ENCODE data around the gene ME1. TPM values are rescaled to one million over a fixed set of nuclear protein-coding genes. Genes with fewer than 3 reads are reported as not detected.

ME1 gene
- total RNA-seq, 2 donors from 2014 or later, result 7.5 to 15.4 TPM

DNA sequence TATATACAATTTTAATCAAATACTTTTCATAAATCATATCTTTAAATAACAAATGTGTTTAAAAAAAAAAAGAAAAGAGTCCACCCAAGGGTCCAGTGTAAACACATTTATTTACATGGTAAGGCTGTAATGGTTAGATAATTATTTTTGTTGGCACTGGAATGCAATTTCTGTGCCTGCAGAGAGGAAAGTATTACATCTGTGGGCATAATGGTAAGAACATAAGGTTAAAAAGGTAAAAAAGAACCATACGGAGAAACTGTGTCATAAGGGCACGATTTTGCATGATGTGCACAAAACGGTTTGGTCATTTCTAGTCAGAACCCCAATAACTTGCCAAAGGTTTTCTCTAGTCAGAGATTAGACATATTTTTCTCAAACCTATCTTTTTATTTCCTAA lies 183.4 kb downstream of the ME1 start:
- H3K9ac ChIP-seq (ENCODE audit: extremely low read depth, low read length, poor library complexity, severe bottlenecking), result no peak overlapping the region
- Mint-ChIP-seq H3K4me3 (no peak overlapping the region), H3K27ac (no peak overlapping the region), H3K4me1 (peaks cover 3% of the 10 kb centered on the region), H3K27me3 (ENCODE audit: insufficient read depth) (no peaks in the 10 kb centered on the region), H3K36me3 (ENCODE audit: low read depth) (peaks cover 10% of the 10 kb centered on the region), H3K9me3 (no peaks in the 10 kb centered on the region)
- DNase-seq, result no peak
- no peak overlapping the region for H3K27ac ChIP-seq (ENCODE audit: low read depth, low read length)
- no peaks in the 10 kb centered on the region for H3K9me3 ChIP-seq (ENCODE audit: control insufficient read depth, low read length)
- TF ChIP-seq, protein P1, sequence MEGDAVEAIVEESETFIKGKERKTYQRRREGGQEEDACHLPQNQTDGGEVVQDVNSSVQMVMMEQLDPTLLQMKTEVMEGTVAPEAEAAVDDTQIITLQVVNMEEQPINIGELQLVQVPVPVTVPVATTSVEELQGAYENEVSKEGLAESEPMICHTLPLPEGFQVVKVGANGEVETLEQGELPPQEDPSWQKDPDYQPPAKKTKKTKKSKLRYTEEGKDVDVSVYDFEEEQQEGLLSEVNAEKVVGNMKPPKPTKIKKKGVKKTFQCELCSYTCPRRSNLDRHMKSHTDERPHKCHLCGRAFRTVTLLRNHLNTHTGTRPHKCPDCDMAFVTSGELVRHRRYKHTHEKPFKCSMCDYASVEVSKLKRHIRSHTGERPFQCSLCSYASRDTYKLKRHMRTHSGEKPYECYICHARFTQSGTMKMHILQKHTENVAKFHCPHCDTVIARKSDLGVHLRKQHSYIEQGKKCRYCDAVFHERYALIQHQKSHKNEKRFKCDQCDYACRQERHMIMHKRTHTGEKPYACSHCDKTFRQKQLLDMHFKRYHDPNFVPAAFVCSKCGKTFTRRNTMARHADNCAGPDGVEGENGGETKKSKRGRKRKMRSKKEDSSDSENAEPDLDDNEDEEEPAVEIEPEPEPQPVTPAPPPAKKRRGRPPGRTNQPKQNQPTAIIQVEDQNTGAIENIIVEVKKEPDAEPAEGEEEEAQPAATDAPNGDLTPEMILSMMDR (conservative IDR thresholded peaks at IDR 0.05), result no peak
- WGBS, 2 experiments (ENCODE audit: insufficient coverage in 1 of 2, insufficient read length in 1 of 2), result 92 to 97% methylated on average over 3 of the region's 3 CpGs
- no peaks in the 10 kb centered on the region for H3K27me3 ChIP-seq (ENCODE audit: control insufficient read depth, insufficient read depth, low read length, poor library complexity, severe bottlenecking)
- H3K4me3 ChIP-seq (ENCODE audit: low read length), result no peak overlapping the region
- H3K36me3 ChIP-seq (ENCODE audit: control insufficient read depth, insufficient read depth, low read length), result no peaks in the 10 kb centered on the region
- H3K4me1 ChIP-seq (ENCODE audit: control insufficient read depth, insufficient read depth, low read length), result no peaks in the 10 kb centered on the region

DNA sequence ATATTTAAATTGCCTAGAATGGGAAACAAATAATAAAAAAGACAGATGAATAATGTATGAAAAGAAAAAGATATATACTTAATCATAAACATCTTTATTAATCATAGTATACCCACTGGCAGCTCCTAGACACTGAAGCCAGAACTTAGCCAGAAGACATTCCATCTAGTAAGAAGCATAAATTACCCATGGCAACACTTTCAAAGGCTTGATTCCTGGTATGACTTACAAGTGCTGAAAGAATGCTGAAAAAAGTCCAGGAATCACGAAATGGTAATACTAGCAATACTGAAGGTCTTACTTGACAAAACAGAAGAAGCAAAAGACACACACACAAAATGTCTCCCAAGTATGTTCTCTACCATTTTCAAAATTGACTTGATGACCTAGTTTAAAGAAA lies 199.7 kb downstream of the ME1 start:
- WGBS, 2 experiments (ENCODE audit: insufficient coverage in 1 of 2, insufficient read length in 1 of 2), result 100% methylated on average over 1 of the region's 1 CpG; no CpG with 5 or more reads in 1 of the 2 experiments
- Mint-ChIP-seq H3K27ac (no peak overlapping the region), H3K9me3 (no peaks in the 10 kb centered on the region), H3K27me3 (ENCODE audit: insufficient read depth) (no peaks in the 10 kb centered on the region), H3K36me3 (ENCODE audit: low read depth) (no peaks in the 10 kb centered on the region), H3K4me1 (peaks cover 10% of the 10 kb centered on the region), H3K4me3 (no peak overlapping the region)
- H3K4me1 ChIP-seq (ENCODE audit: control insufficient read depth, insufficient read depth, low read length), result peaks cover 4% of the 10 kb centered on the region
- DNase-seq, result no peak
- no peak overlapping the region for H3K9ac ChIP-seq (ENCODE audit: extremely low read depth, low read length, poor library complexity, severe bottlenecking)
- H3K9me3 ChIP-seq (ENCODE audit: control insufficient read depth, low read length), result no peaks in the 10 kb centered on the region
- no peak overlapping the region for H3K4me3 ChIP-seq (ENCODE audit: low read length)
- no peaks in the 10 kb centered on the region for H3K27me3 ChIP-seq (ENCODE audit: control insufficient read depth, insufficient read depth, low read length, poor library complexity, severe bottlenecking)
- TF ChIP-seq, protein P1 (conservative IDR thresholded peaks at IDR 0.05), result no peak
- H3K27ac ChIP-seq (ENCODE audit: low read depth, low read length), result no peak overlapping the region
- H3K36me3 ChIP-seq (ENCODE audit: control insufficient read depth, insufficient read depth, low read length), result no peaks in the 10 kb centered on the region

DNA sequence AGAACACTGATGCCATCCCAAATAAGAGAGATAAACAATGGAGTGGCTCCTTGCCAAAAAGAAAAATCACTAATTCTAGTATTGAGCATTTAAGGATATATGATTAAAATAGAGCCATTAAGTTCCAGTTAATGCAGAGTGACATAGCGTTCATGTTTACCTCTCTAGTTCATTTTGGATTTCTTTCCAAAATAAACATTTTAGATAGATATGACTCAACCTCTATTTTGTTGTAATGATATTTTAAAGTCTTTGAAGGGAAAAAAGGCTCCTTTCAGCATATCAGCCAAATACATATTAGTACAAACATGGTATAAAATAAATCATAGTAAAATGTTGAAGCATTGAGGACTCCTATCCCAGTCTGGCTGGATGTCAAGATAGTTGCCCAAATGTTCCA lies 204.3 kb downstream of the ME1 start:
- Mint-ChIP-seq H3K27me3 (ENCODE audit: insufficient read depth) (no peaks in the 10 kb centered on the region), H3K36me3 (ENCODE audit: low read depth) (peaks cover 2% of the 10 kb centered on the region), H3K27ac (no peak overlapping the region), H3K4me3 (no peak overlapping the region), H3K4me1 (no peaks in the 10 kb centered on the region), H3K9me3 (no peaks in the 10 kb centered on the region)
- TF ChIP-seq, protein P1 (conservative IDR thresholded peaks at IDR 0.05), result no peak
- Histone ChIP-seq H3K4me3 (ENCODE audit: low read length) (no peak overlapping the region), H3K27me3 (ENCODE audit: control insufficient read depth, insufficient read depth, low read length, poor library complexity, severe bottlenecking) (no peaks in the 10 kb centered on the region), H3K9ac (ENCODE audit: extremely low read depth, low read length, poor library complexity, severe bottlenecking) (no peak overlapping the region), H3K27ac (ENCODE audit: low read depth, low read length) (no peak overlapping the region), H3K4me1 (ENCODE audit: control insufficient read depth, insufficient read depth, low read length) (peaks cover 5% of the 10 kb centered on the region), H3K36me3 (ENCODE audit: control insufficient read depth, insufficient read depth, low read length) (no peaks in the 10 kb centered on the region), H3K9me3 (ENCODE audit: control insufficient read depth, low read length) (no peaks in the 10 kb centered on the region)
- 100% methylated on average over 1 of the region's 1 CpG; no CpG with 5 or more reads in 1 of the 2 experiments for WGBS, 2 experiments (ENCODE audit: insufficient coverage in 1 of 2, insufficient read length in 1 of 2)
- DNase-seq, result no peak
